ENCODE results near the gene SH3BP1.
A peak's percentile ranks its signal among the peaks of the same experiment; 100 is the strongest.
"Not testable (repeated sequence)": the region's sequence is repeated elsewhere in the genome, so short reads cannot be mapped to it uniquely, and the experiment has no call there.

The SH3BP1 gene

GRCh38 chr22:37633625-37634416, 5.6 kb upstream of the SH3BP1 start:
- DNase-seq, result peak in 1 of 2 experiments; percentile 34

- no peak for DNase-seq
Measured at GRCh38 chr22:37634417-37634924, 5.0 kb upstream of the SH3BP1 start.

DNA sequence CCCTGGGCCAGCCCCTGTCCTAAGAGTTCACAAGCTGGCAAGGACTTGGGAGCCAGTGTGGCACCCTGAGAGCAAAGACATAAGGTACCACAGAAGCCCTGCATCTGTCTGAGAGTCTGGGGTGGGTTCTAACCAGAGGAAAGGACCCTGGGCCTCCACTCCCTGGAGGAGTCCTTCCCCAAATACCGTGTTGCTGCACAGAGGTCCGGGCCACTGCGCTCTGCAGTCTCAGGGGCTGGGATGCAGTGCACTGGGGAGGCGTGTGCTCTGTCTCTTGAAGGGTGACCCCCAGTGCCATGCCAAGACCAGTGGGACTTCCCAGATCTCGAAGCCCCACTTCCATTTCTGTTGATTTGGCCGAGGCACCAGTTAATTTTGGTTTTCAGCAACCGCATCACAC, 4.3 kb upstream of the SH3BP1 start:
- no peak for DNase-seq

GRCh38 chr22:37636186-37636948, 3.1 kb upstream of the SH3BP1 start:
- no peak for DNase-seq

DNA sequence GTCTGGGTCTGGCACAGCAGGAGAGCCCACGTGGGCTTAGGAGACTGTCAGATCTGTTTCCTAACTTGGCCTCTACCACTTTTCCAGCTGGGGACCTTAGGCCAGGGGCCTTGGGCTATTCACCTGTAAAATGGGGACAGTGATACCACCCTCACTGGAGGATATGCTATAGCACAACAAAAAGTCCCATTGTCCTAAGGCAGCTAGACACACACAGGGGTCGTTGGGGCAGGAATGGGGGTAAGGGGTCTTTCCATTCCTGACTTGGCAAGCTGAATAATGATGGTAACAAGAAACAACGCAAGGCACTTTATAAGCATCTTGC, 2.6 kb upstream of the SH3BP1 start:
- DNase-seq, result no peak

GRCh38 chr22:37638391-37639069, 939 bp upstream of the SH3BP1 start:
- no peak for DNase-seq

DNA sequence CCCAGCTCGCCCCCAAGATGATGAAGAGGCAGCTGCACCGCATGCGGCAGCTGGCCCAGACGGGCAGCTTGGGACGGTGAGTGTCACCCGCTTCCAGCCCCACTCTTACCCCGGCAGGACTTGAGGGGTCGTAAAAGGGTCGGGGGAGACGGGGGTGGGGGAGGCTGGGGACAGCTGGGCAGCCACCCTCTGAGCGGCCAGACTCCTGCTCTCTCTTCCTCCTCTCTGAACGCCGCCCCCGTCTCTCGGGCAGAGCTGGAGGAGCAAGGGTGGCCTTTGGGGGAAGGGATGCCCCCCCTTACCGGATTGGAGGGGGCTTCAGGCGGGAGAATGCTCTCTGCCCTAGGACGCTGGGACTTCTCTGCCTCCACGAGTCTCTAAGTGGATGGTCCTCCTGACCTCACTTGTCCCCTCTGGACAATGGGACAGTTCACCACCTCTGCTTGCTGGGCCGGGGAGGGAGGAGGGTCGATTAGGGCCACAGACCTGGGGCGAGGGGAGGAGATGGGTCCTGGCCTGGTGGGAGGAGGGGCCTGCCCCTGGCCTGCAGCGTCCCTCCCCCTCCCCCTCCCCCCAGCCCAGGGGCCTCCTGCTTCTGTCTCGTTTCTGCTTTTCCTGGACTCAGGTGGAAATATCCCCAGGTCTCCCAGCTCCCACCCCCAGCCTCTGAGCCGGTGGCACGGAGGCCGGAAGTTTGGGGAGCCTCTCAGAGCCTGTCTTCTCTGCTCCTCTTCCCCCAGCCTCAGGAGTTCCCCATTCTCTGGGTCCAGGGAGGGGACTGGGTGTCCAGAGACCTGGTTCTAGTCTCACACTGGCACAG, 512 bp downstream of the SH3BP1 start:
- no peak for DNase-seq

DNA sequence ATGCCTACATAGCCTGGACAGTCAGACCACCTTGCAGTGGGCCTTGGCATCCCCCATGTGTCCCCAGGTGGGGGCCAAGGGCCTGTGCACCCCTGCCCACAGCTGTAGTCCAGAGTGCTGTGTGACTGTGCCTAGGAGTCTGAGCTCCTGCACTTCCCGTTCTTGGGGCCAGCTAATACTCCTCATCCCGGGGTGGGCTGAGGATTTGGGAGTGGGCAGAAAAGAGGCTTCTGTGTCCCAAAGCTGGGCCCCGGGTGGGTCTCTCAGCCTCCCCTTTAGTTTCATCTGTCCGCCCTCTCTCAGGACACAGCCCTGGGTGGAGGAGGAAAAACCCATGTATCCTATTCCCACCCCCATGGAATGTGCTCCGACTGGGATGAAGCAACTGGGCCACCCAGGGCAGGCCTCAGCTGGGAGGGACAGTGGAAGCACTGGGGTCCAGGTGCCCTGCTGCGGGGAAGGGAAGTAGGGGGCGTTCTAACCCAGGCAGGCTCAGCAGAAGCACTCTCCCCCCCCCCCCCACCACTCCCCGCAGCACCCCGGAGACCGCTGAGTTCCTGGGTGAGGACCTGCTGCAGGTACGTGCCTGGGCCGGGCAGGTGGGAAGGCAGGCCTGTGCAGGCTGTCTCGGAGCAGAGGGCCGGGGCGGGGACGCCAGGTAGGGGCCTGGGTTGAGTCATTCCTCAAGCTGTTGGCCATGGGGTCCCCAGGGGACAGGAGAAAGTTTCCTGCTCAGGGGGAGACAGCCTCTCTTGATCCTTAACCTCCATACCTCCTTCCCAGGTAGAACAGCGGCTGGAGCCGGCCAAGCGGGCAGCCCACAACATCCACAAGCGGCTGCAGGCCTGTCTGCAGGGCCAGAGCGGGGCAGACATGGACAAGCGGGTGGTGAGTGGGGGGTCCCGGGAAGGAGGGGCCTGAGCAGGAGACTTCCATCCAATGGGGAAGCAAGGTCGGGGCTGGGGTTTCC, 1.4 kb downstream of the SH3BP1 start:
- DNase-seq, result no peak

DNA sequence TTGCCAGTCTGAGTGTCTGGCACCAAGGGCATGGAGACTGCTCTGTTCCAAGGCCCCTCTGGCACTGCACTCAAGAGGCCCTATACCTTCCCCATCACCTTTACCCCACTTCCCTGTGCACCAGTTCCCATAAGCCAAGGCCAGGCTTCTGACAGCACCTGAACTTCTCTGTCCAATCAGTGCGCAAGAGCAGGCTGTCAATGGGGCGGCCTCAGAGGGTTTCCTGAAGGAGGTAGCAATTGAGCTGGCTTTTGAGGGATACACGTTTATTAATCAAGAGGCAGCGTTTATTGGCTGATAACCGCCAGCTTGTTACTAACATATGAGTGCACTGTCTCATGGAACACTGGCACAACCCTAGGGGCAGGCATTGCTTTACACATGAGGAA, 2.1 kb downstream of the SH3BP1 start:
- no peak for DNase-seq

DNA sequence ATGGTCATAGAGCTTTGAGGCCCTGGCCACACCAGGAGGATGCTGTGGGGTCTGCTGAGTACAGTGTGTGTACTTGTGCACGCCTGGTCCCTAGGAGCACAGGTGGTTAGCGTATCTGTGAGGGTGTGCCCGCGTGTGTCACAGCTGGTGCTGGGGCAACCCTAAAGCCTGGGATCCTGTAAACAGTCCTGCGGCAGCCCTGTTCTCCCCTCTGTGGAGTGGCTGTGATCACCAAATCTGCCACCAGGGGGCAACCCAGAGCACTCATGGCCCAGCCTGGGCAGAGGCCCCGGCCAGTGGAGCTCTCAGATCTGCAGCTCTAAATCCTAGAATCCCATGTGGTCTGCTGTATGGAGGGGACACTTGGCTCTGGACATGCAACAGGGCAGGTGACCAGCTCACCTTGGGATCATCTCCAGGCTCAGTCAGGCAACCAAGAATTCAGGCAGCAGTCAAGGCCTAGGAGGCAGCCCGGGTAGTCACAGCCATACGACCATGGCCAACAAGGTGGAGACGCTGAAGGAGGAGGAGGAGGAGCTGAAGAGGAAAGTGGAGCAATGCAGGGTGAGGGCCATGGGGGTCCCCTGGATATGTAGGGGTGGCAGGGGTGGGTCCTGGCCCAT, 3.9 kb downstream of the SH3BP1 start:
- peak in 1 of 2 experiments; percentile 36 for DNase-seq

DNA sequence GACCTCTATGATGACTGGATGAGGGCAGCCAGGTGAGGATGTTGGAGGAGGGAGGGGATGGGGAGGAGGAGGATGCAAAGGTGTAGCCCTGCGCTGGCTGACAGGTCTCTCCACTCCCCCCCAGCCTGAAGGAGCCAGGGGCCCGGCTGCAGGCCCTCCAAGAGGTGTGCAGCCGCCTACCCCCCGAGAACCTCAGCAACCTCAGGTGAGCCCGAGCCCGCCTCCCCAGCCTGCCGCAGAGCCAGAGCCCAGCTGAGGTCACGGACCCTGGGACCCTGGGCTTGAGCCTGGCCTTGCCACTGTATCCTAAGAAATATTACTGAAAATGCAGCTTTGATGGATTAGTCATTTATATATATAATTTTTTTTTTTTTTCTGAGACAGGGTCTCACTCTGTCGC, 7.8 kb downstream of the SH3BP1 start:
- DNase-seq, result no peak

DNA sequence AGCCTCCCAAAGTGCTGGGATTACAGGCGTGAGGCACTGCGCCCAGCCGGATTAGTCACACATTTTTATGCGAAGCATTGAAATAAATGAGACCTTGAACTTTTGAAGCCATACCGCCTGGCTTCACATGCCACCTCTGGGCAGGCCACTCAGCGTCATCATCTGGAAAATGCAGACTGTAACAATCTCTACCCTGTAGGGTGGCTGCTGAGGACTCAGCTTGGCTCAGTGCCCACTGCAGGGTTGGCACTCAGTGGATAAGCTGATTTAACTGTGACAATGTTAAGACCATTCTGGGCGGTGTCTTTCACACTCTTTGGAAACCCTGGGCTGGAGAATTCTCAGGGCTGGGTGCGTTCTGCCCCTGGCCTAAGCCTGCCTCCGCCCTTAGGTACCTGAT, 8.5 kb downstream of the SH3BP1 start:
- no peak for DNase-seq

GRCh38 chr22:37650463-37651136, 11.1 kb downstream of the SH3BP1 start:
- DNase-seq, result no peak

- no peak for DNase-seq
Measured at GRCh38 chr22:37654563-37655251, 15.2 kb downstream of the SH3BP1 start.

GRCh38 chr22:37655252-37655563, 15.7 kb downstream of the SH3BP1 start:
- DNase-seq, result no peak

DNA sequence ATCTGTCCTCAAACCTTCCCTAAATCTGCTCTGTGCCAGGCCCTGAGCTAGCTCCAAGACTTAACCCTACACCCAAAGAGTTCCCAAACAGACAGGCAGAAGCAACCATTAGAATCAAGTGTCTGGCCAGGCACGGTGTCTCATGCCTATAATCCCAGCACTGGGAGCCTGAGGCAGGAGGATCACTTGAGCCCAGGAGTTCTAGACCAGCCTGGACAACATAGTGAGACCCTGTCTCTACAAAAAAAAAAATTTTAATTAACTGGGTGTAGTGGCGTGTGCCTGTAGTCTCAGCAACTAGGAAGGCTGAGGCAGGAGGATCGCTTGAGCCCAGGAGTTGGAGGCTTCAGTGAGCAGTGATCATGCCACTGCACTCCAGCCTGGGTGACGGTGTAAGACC, 17.1 kb downstream of the SH3BP1 start:
- not testable (repeated sequence) for DNase-seq

DNA sequence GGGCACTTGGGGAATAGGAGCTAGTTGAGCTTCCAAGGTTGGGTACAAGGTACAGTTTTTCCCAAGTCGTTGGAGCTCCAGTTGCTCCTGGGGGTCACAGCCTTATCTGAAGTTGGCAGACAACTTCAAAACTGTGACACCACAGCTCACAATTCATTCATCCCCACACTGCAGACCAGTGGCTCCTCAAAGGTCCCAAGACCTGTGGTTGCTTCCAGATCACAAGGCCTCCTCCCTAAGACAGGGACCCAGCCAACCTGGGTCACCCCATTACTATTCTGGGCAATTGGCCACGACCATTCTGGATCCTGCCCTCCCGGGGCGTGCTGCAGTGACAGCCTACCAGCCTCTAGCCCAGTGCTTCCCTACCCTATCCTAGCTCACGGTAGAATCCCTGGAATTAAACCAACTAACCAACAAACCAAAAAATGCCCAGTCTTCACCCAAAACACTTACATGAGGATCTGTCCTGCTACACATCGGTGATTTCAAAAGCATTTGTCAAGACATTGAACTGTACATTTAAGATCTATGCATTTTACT, 18.2 kb downstream of the SH3BP1 start:
- DNase-seq, result no peak

GRCh38 chr22:37658133-37659065, 18.9 kb downstream of the SH3BP1 start, which contains the start of gene PDXP:
Gene PDXP, plus strand, starts transcription at chr22:37658723. Its CDS starts 60 bp downstream, at chr22:37658783.
- peak; percentile 96 to 98 for DNase-seq

Data from SW 1271 (cell line).